GM23248 (cell line): ENCODE data around the gene ZIC4. TPM values are rescaled to one million over a fixed set of nuclear protein-coding genes. Genes with fewer than 3 reads are reported as not detected.

Experiments used
- DNase-seq: peaks from one replicate; pipeline ENCODE4 v3.0.0-alpha.2; 2015
- H2AFZ ChIP-seq: fragments of 200-600 bp; sonication (generic); 2 replicates; pipeline ENCODE4 v1.6.1; 2016; ENCODE audit warnings: antibody characterized with exemption
- H3F3A ChIP-seq: fragments of 200-600 bp; sonication (generic); 2 replicates; pipeline ENCODE4 v1.6.1; 2016; ENCODE audit warnings: mild to moderate bottlenecking, antibody characterized with exemption, mixed run types; ENCODE audit not compliant: insufficient read depth
- H3K27ac ChIP-seq: fragments of 200-600 bp; sonication (generic); 2 replicates; pipeline ENCODE4 v1.5.1; 2016; ENCODE audit warnings: mild to moderate bottlenecking
- H3K27me3 ChIP-seq: fragments of 200-600 bp; sonication (generic); replicated peaks from 2 replicates; pipeline ENCODE4 v1.6.1; 2016; ENCODE audit warnings: mild to moderate bottlenecking; ENCODE audit not compliant: insufficient read depth
- H3K36me3 ChIP-seq: fragments of 200-600 bp; sonication (generic); 2 replicates; pipeline ENCODE4 v1.6.1; 2016; ENCODE audit warnings: low read depth, mild to moderate bottlenecking
- H3K4me1 ChIP-seq: fragments of 200-600 bp; sonication (generic); 2 replicates; pipeline ENCODE4 v1.6.1; 2016; ENCODE audit warnings: mild to moderate bottlenecking; ENCODE audit not compliant: insufficient read depth
- H3K4me2 ChIP-seq: fragments of 200-600 bp; sonication (generic); one replicate; pipeline ENCODE4 v1.6.1; 2016; ENCODE audit warnings: mild to moderate bottlenecking; ENCODE audit not compliant: unreplicated experiment
- H3K4me3 ChIP-seq: fragments of 200-600 bp; sonication (generic); 2 replicates; pipeline ENCODE4 v1.5.1; 2016; ENCODE audit warnings: mild to moderate bottlenecking
- H3K79me2 ChIP-seq: fragments of 200-600 bp; sonication (generic); 2 replicates; pipeline ENCODE4 v1.6.1; 2016; ENCODE audit warnings: mild to moderate bottlenecking; ENCODE audit not compliant: insufficient read depth
- H3K9ac ChIP-seq: fragments of 200-600 bp; sonication (generic); 2 replicates; pipeline ENCODE4 v1.6.1; 2016; ENCODE audit warnings: mild to moderate bottlenecking
- H3K9me2 ChIP-seq: fragments of 200-600 bp; sonication (generic); 2 replicates; pipeline ENCODE4 v1.6.1; 2016; ENCODE audit warnings: mixed run types, mild to moderate bottlenecking, moderate library complexity; ENCODE audit not compliant: insufficient read depth
- H3K9me3 ChIP-seq: fragments of 200-600 bp; sonication (generic); one replicate; pipeline ENCODE4 v1.6.1; 2017; ENCODE audit warnings: low read depth
- H4K20me1 ChIP-seq: fragments of 200-600 bp; sonication (generic); 2 replicates; pipeline ENCODE4 v1.6.0; 2016; ENCODE audit not compliant: insufficient read depth
- EZH2 ChIP-seq: fragments of 200-600 bp; sonication (generic); IDR thresholded peaks from 2 replicates; pipeline ENCODE4 v1.6.1; 2018; ENCODE audit warnings: antibody characterized with exemption, mild to moderate bottlenecking; ENCODE audit not compliant: insufficient read depth, poor library complexity, severe bottlenecking
- EZH2phosphoT487 ChIP-seq: fragments of 200-600 bp; sonication (generic); IDR thresholded peaks from 2 replicates; pipeline ENCODE4 v1.6.1; 2018; ENCODE audit warnings: antibody characterized with exemption, moderate library complexity, mild to moderate bottlenecking, low read depth; ENCODE audit not compliant: insufficient read depth
- WGBS, 2 experiments: methylation state at CpG; one replicate each; pipeline ENCODE4 v1.1.6; 2015 to 2017; ENCODE audit warnings: low lambda C conversion rate in 2 of 2, low coverage in 1 of 2; ENCODE audit errors: missing lambda C conversion rate in 2 of 2; 5-methylcytosine and 5-hydroxymethylcytosine counted together
- in situ Hi-C: fragments of 300-500 bp; cut with MboI; formaldehyde crosslinking; loops from 2 replicates; pipeline ENCODE4 v1.15.0; 2020
- polyA plus RNA-seq: library from polyadenylated mRNA; unstranded; fragments of >200 nt; fragmentation: Nextera tagmentation; extraction: Ambion mirVana; gene quantifications from 2 replicates; pipeline ENCODE4 v1.2.1, GENCODE V29; 2016
- total RNA-seq: library from RNA; depleted of rRNA; stranded (reverse); fragments of >200 nt; shearing (Covaris generic); gene quantifications from 2 replicates; pipeline ENCODE4 v1.2.3, GENCODE V29; 2014

Gene ZIC4
- total and polyA plus RNA-seq, 2 experiments from 2014 or later = 4.3 to 7.0 TPM

DNA sequence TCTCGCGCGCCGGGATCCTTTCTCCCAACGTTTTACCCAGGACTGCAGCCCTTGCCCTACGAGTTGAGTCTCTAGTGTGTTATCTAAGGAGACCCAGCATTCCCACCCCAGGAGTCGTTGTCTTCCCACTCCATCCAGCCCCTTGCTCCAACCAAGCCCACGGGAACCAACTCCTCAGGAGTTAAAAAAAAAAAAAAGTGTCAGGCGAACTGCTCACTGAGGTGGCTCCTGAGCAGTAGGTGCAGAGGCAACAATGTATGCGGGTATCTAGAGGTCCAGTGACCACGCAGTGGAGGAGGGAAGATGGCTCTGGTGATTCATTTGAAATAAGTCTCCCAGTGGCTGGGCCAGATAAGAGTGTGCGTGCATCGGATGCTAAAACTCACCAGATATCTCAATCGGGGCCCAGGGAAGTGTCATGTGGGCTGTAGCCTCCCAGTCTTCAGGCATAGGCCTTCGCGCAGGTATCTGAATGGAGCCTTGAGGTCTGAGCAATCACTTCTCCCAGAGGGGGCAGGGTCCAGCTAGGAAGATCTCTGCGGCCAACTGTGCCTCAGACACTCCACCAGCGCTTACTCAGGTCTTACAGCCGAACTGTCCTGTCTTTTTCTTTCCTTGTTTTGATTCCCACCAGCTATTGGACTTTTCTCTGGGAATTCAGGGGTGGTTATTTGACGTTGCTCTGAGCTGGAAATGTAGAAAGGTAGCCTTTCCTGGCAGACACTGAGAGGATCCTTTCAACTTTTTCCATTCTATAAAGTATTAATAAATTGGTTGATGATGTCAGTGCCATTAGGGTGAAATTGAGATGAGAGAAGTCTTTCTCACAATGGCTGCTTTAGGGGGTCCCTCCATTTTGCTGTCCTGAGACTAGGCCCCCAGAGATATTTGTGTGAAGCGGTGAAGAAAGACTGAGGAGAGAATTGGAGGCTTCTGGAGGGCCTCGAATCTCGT, 21.0 kb downstream of the ZIC4 start:
- in situ Hi-C loops = no loop called here
- no peaks in the 10 kb centered on the region for H3F3A ChIP-seq
- H3K27me3 ChIP-seq = no peaks in the 10 kb centered on the region
- H3K27ac ChIP-seq = no peak overlapping the region
- H2AFZ ChIP-seq = no peak overlapping the region
- no peaks in the 10 kb centered on the region for H3K79me2 ChIP-seq
- no peak for TF ChIP-seq EZH2phosphoT487
- TF ChIP-seq EZH2 = no peak
- no peak overlapping the region for H3K4me3 ChIP-seq
- no peaks in the 10 kb centered on the region for H3K9me3 ChIP-seq
- H4K20me1 ChIP-seq = no peaks in the 10 kb centered on the region
- no peaks in the 10 kb centered on the region for H3K36me3 ChIP-seq
- no peak overlapping the region for H3K9ac ChIP-seq
- H3K4me1 ChIP-seq = no peaks in the 10 kb centered on the region
- H3K9me2 ChIP-seq = no peaks in the 10 kb centered on the region
- no peak overlapping the region for H3K4me2 ChIP-seq
- 85 to 87% methylated on average over 23 of the region's 23 CpGs for WGBS, 2 experiments
- no peak for DNase-seq

DNA sequence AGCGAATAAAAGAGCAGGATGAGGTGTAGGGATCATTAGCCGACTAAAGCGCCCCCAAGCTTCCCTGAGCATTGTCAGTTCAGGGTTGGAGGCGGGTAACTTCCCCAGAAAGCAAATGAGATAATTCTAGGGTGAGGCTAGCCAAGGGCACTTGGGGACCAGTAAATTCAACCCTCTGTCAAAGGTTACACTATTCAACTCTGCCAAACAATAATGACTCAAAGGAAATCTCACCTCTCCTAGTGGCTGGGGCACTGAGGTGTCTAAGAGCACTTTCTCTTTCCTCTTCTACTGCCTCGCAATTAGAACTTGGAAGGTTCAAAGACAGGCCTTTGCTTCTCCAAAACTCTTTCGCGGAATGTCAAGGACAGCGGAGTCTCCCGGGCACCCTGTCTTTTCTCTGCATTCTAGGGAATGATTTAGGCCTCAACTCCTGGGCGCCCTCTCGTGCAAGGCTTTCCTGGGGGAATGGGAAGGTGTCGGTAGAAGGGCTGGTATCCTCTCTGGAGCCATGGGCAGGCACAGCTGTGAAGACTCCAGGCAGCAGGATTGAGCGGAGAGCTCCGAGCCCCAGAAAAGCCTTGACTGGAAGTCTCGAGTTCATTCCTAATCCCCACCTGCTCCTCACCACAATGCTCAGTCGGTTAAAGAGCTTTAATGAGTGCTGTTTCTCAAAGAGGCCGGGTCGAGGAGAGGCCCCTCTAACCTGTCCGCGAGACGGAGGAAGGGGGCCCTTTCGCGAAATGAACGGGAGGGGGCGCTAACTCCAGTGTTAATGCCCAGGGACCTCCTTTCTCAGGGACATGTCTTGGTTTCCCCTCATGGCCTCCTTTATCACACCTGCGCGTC, 21.9 kb downstream of the ZIC4 start:
- Histone ChIP-seq H4K20me1 (no peaks in the 10 kb centered on the region), H3K9me2 (no peaks in the 10 kb centered on the region), H3K4me3 (no peak overlapping the region), H3K27ac (no peak overlapping the region), H3K9me3 (no peaks in the 10 kb centered on the region), H3K9ac (no peak overlapping the region), H3K27me3 (peaks cover 7% of the 10 kb centered on the region; the same call in 1 of the 2 replicates), H2AFZ (no peak overlapping the region), H3K4me1 (no peaks in the 10 kb centered on the region), H3F3A (no peaks in the 10 kb centered on the region), H3K79me2 (no peaks in the 10 kb centered on the region), H3K4me2 (no peak overlapping the region), H3K36me3 (no peaks in the 10 kb centered on the region)
- in situ Hi-C loops = no loop called here
- WGBS, 2 experiments = 93 to 95% methylated on average over 27 of the region's 27 CpGs
- DNase-seq = no peak
- TF ChIP-seq EZH2phosphoT487 (no peak), EZH2 (no peak)

DNA sequence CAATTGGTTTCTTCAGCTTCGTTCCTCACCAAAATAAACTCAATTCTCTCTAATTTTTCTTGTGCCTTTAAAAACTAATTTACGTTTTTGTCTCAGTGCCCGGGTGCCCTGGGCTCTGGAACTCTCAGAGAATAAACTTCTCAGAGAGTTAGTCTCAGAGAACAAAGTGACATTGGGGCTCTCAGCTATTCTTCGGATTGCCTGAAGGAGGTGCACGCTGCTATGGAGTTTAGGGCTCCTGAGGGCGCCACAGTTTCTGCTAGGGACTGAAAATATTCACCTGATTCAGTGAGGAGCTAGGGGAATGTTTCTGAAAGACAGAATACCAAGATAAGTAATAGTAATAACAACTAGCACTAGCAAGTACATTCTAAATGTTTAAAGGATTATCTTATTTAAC, 22.7 kb downstream of the ZIC4 start:
- Histone ChIP-seq H3K4me1 (no peaks in the 10 kb centered on the region), H3K79me2 (no peaks in the 10 kb centered on the region), H3K9me2 (no peaks in the 10 kb centered on the region), H3K36me3 (no peaks in the 10 kb centered on the region), H2AFZ (no peak overlapping the region), H3F3A (no peaks in the 10 kb centered on the region), H3K4me2 (no peak overlapping the region), H3K9me3 (no peaks in the 10 kb centered on the region), H3K9ac (no peak overlapping the region), H3K27me3 (peaks cover 15% of the 10 kb centered on the region), H3K27ac (no peak overlapping the region), H4K20me1 (no peaks in the 10 kb centered on the region), H3K4me3 (no peak overlapping the region)
- no peak for TF ChIP-seq EZH2phosphoT487
- no peak for TF ChIP-seq EZH2
- WGBS, 2 experiments = 71 to 74% methylated on average over 6 of the region's 6 CpGs
- no peak for DNase-seq
- in situ Hi-C loops = no loop called here

GRCh38 chr3:147381596-147381995, 24.7 kb downstream of the ZIC4 start:
- TF ChIP-seq EZH2 (no peak), EZH2phosphoT487 (no peak)
- Histone ChIP-seq H3K4me1 (no peaks in the 10 kb centered on the region), H3K27ac (no peak overlapping the region), H3K9me2 (no peaks in the 10 kb centered on the region), H3F3A (no peaks in the 10 kb centered on the region), H3K9ac (no peak overlapping the region), H2AFZ (no peak overlapping the region), H3K79me2 (no peaks in the 10 kb centered on the region), H3K27me3 (peaks cover 32% of the 10 kb centered on the region), H4K20me1 (no peaks in the 10 kb centered on the region), H3K4me3 (no peak overlapping the region), H3K9me3 (no peaks in the 10 kb centered on the region), H3K36me3 (no peaks in the 10 kb centered on the region), H3K4me2 (no peak overlapping the region)
- no peak for DNase-seq
- in situ Hi-C loops = no loop called here
- 90 to 93% methylated on average over 6 of the region's 6 CpGs for WGBS, 2 experiments
